A549 (cell line): ENCODE measurements around the gene PDZD4.

Source experiments
- BHLHE40 ChIP-seq: IDR thresholded peaks from 2 replicates; pipeline ENCODE4 v1.6.1; 2012; ENCODE audit warnings: low read depth, low read length, inconsistent platforms
- CHD2 ChIP-seq: fragments of 150-350 bp; IDR thresholded peaks from 2 replicates; pipeline ENCODE4 v1.6.1; 2014; ENCODE audit warnings: low read length; ENCODE audit not compliant: partially characterized antibody
- EP300 ChIP-seq, 2 experiments: fragments of >200 bp; sonication (Bioruptor Twin); formaldehyde crosslinking; IDR thresholded peaks; 2 replicates in 1 of 2; 3 replicates in 1 of 2; pipeline ENCODE4 v1.6.1; 2016 to 2017
- FOSB ChIP-seq: fragments of 250-450 bp; sonication (Bioruptor Pico); IDR thresholded peaks from 2 replicates; pipeline ENCODE4 v1.5.0; 2020; ENCODE audit warnings: mild to moderate bottlenecking, moderate library complexity
- GATA3 ChIP-seq: IDR thresholded peaks from 2 replicates; pipeline ENCODE4 v1.6.1; 2012; ENCODE audit warnings: borderline replicate concordance
- JUN ChIP-seq, 2 experiments: fragments of >200 bp; sonication (Bioruptor Twin); formaldehyde crosslinking; IDR thresholded peaks; 2 replicates in 1 of 2; 3 replicates in 1 of 2; pipeline ENCODE4 v1.6.1; 2016 to 2017
- KDM1A ChIP-seq: fragments of 200-600 bp; sonication (generic); IDR thresholded peaks from 2 replicates; pipeline ENCODE4 v1.6.1; 2016; ENCODE audit warnings: low read depth, mild to moderate bottlenecking
- MYC ChIP-seq: IDR thresholded peaks from 2 replicates; pipeline ENCODE4 v1.6.1; 2012; ENCODE audit warnings: mild to moderate bottlenecking, inconsistent platforms, low read length, improper control_type of control experiment, borderline replicate concordance
- NR3C1 ChIP-seq: fragments of >200 bp; sonication (Bioruptor Twin); formaldehyde crosslinking; IDR thresholded peaks from 3 replicates; pipeline ENCODE4 v1.6.1; 2017
- POLR2A ChIP-seq: IDR thresholded peaks from 2 replicates; pipeline ENCODE4 v1.6.1; 2012; ENCODE audit warnings: mild to moderate bottlenecking, low read length
- ZNF302 ChIP-seq: fragments of 250-450 bp; sonication (Bioruptor Pico); IDR thresholded peaks from 2 replicates; pipeline ENCODE4 v1.9.0; 2021; ENCODE audit warnings: inconsistent platforms, mild to moderate bottlenecking, moderate library complexity
- TF ChIP-seq, protein P1 (sequence below): fragments of >200 bp; sonication (Bioruptor Twin); formaldehyde crosslinking; IDR thresholded peaks from 3 replicates; pipeline ENCODE4 v1.5.1; 2016
- TF ChIP-seq, protein P2 (sequence below): fragments of 450-650 bp; IDR thresholded peaks from 2 replicates; pipeline ENCODE4 v1.6.1; 2014; ENCODE audit warnings: antibody characterized with exemption
- TF ChIP-seq, protein P3 (sequence below): fragments of 150-350 bp; IDR thresholded peaks from 2 replicates; pipeline ENCODE4 v1.6.1; 2014; ENCODE audit warnings: low read depth, mild to moderate bottlenecking, low read length

DNA sequence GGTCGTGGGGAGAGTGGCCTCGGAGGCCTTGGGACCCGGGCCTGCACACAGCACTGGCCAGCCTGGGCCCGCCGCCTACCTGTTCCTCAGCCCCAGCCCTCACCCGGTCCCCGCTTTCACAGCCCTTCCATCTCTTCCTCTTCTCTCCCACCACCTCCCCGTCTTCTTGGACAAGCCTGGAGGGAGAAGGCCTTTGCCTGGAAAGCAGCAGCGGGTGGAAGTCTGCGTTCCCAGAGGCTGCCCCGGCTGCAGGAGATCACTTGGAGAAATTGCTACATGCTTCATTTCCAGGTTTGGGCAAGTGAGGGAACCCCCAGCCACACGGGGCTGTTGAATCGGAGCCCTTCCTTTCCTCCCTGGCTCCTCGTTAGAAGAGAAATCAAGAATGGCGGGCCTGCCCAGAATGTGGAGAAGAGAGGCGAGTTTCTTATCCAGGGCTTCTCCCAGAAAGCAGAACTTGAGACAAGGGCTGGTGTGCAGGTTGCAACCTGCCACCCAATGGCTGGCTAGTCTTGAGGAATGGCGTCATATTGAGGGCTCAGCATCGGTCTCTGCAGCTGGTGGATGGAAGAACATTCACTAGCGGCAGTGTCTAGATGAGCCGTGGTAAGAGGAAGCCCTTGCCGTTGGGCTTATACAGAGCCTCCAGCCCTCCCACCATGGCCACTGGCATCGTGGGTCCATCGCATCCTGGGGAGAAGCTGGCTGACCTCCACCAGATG is 1.2 kb upstream of the PDZD4 start:
- TF ChIP-seq, protein P1, sequence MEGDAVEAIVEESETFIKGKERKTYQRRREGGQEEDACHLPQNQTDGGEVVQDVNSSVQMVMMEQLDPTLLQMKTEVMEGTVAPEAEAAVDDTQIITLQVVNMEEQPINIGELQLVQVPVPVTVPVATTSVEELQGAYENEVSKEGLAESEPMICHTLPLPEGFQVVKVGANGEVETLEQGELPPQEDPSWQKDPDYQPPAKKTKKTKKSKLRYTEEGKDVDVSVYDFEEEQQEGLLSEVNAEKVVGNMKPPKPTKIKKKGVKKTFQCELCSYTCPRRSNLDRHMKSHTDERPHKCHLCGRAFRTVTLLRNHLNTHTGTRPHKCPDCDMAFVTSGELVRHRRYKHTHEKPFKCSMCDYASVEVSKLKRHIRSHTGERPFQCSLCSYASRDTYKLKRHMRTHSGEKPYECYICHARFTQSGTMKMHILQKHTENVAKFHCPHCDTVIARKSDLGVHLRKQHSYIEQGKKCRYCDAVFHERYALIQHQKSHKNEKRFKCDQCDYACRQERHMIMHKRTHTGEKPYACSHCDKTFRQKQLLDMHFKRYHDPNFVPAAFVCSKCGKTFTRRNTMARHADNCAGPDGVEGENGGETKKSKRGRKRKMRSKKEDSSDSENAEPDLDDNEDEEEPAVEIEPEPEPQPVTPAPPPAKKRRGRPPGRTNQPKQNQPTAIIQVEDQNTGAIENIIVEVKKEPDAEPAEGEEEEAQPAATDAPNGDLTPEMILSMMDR = no peak
- TF ChIP-seq, protein P2, sequence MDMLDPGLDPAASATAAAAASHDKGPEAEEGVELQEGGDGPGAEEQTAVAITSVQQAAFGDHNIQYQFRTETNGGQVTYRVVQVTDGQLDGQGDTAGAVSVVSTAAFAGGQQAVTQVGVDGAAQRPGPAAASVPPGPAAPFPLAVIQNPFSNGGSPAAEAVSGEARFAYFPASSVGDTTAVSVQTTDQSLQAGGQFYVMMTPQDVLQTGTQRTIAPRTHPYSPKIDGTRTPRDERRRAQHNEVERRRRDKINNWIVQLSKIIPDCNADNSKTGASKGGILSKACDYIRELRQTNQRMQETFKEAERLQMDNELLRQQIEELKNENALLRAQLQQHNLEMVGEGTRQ = no peak
- TF ChIP-seq, protein P3, sequence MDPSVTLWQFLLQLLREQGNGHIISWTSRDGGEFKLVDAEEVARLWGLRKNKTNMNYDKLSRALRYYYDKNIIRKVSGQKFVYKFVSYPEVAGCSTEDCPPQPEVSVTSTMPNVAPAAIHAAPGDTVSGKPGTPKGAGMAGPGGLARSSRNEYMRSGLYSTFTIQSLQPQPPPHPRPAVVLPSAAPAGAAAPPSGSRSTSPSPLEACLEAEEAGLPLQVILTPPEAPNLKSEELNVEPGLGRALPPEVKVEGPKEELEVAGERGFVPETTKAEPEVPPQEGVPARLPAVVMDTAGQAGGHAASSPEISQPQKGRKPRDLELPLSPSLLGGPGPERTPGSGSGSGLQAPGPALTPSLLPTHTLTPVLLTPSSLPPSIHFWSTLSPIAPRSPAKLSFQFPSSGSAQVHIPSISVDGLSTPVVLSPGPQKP = no peak
- TF ChIP-seq MYC = no peak
- no peak for TF ChIP-seq POLR2A
- no peak for TF ChIP-seq KDM1A
- TF ChIP-seq NR3C1 = no peak
- TF ChIP-seq JUN (IDR thresholded peaks at IDR 0.05) = no peak
- no peak for TF ChIP-seq CHD2
- TF ChIP-seq ZNF302 (CRISPR knock-in tag) = no peak
- no peak for TF ChIP-seq GATA3
- TF ChIP-seq EP300 (IDR thresholded peaks at IDR 0.05) = no peak
- no peak for TF ChIP-seq FOSB (CRISPR knock-in tag)
- no peak for TF ChIP-seq BHLHE40
